PC-9 (cell line): ENCODE data around the gene TMEM63B. TPM values are rescaled to one million over a fixed set of nuclear protein-coding genes. Genes with fewer than 3 reads are reported as not detected.
"Not testable (repeated sequence)": the region's sequence is repeated elsewhere in the genome, so short reads cannot be mapped to it uniquely, and the experiment has no call there.

Experiments
- BruUV-seq: library from RNA; stranded (reverse); fragments of 400-500 nt; replicated peaks from 2 replicates; lab custom pipeline; 2021; lab: Mats Ljungman, UMichigan
- CTCF ChIA-PET: fragments of 300-600 bp; sonication (Branson Sonifier 250); formaldehyde crosslinking; loops from one replicate; lab custom pipeline; 2022; ENCODE audit warnings: antibody characterized with exemption; lab: Charles Lee
- POLR2A ChIA-PET: fragments of 300-600 bp; sonication (Branson Sonifier 250); formaldehyde crosslinking; loops from one replicate; lab custom pipeline; 2022; ENCODE audit warnings: antibody characterized with exemption; ENCODE audit not compliant: unreplicated experiment; lab: Charles Lee
- DNase-seq, 2 experiments: peaks; one replicate each; pipeline versions ENCODE4 v3.0.0 to v3.0.0-alpha.2; 2015 to 2022; ENCODE audit warnings: mixed read lengths in 1 of 2
- H2AFZ ChIP-seq: fragments of 200-600 bp; sonication (generic); 2 replicates; pipeline ENCODE4 v1.8.1; 2017; ENCODE audit warnings: antibody characterized with exemption
- H3F3A ChIP-seq: fragments of 200-600 bp; sonication (generic); 2 replicates; pipeline ENCODE4 v1.8.1; 2017; ENCODE audit warnings: antibody characterized with exemption, mild to moderate bottlenecking, low read depth; ENCODE audit not compliant: insufficient read depth
- H3K27ac ChIP-seq: fragments of 200-600 bp; sonication (generic); 2 replicates; pipeline ENCODE4 v1.6.1; 2016; ENCODE audit warnings: mixed run types
- H3K27me3 ChIP-seq: fragments of 200-600 bp; sonication (generic); 2 replicates; pipeline ENCODE4 v1.6.1; 2016; ENCODE audit warnings: low read depth, mixed run types; ENCODE audit not compliant: insufficient read depth
- H3K36me3 ChIP-seq: fragments of 200-600 bp; sonication (generic); 2 replicates; pipeline ENCODE4 v1.6.1; 2016; ENCODE audit warnings: low read depth, mixed run types
- H3K4me1 ChIP-seq: fragments of 200-600 bp; sonication (generic); replicated peaks from 2 replicates; pipeline ENCODE4 v1.6.1; 2016; ENCODE audit warnings: mixed run types; ENCODE audit not compliant: insufficient read depth
- H3K4me2 ChIP-seq: fragments of 200-600 bp; sonication (generic); 2 replicates; pipeline ENCODE4 v1.6.1; 2017; ENCODE audit warnings: mixed run types
- H3K4me3 ChIP-seq: fragments of 200-600 bp; sonication (generic); 2 replicates; pipeline ENCODE4 v1.6.1; 2016; ENCODE audit warnings: mixed run types
- H3K79me2 ChIP-seq: fragments of 200-600 bp; sonication (generic); 2 replicates; pipeline ENCODE4 v1.6.1; 2017; ENCODE audit warnings: low read depth, mixed run types
- H3K9me2 ChIP-seq: fragments of 200-600 bp; sonication (generic); 2 replicates; pipeline ENCODE4 v1.8.1; 2017; ENCODE audit warnings: mild to moderate bottlenecking; ENCODE audit not compliant: insufficient read depth
- H3K9me3 ChIP-seq: fragments of 200-600 bp; sonication (generic); 2 replicates; pipeline ENCODE4 v1.8.1; 2016; ENCODE audit warnings: low read depth; ENCODE audit not compliant: insufficient read depth
- H4K20me1 ChIP-seq: fragments of 200-600 bp; sonication (generic); 2 replicates; pipeline ENCODE4 v1.8.1; 2017; ENCODE audit not compliant: insufficient read depth
- EZH2 ChIP-seq: fragments of 200-600 bp; sonication (generic); IDR thresholded peaks from 2 replicates; pipeline ENCODE4 v1.8.0; 2017; ENCODE audit warnings: antibody characterized with exemption, low read depth
- intact Hi-C: fragments of 100-400 bp; cut with micrococcal nuclease; formaldehyde crosslinking; loops from one replicate; pipeline ENCODE4 v1.10.0; 2022; ENCODE audit not compliant: unreplicated experiment
- total RNA-seq: library from RNA; stranded (reverse); gene quantifications from 2 replicates; pipeline ENCODE4 v1.2.3, GENCODE V29; 2021
- TF ChIP-seq, protein P1 (sequence below): fragments of 200-600 bp; sonication (generic); conservative IDR thresholded peaks from 2 replicates; pipeline ENCODE4 v1.6.1; 2017; ENCODE audit warnings: mixed run types, antibody characterized with exemption, mild to moderate bottlenecking, moderate library complexity

TMEM63B gene
- total RNA-seq, 1 experiment from 2014 or later: 38.5 TPM

DNA sequence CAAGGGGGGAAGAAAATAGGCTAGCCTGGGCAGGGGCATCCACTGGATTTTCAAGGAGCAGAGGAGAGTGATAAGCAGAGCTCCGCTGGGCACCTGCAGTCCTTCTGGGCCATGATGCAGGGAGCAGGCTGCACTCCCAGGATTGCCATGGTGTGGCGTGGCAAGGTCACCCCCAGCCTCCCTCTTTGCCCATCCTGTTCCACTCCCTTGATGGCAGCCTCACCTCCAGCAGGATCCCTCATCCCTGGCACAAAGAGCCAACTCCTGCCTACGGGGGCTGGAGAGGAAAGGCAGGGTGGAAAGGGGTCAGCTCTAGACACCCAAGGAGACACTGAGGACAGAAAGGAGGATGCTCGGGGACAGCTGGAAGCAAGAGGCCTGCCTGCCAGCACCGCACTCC lies 67.0 kb downstream of the TMEM63B start:
- ChIA-PET POLR2A (no interaction called here), CTCF (no interaction called here)
- H4K20me1 ChIP-seq: no peaks in the 10 kb centered on the region
- no peaks in the 10 kb centered on the region for H3K4me1 ChIP-seq
- DNase-seq: no peak
- no peak for TF ChIP-seq EZH2
- TF ChIP-seq, protein P1, sequence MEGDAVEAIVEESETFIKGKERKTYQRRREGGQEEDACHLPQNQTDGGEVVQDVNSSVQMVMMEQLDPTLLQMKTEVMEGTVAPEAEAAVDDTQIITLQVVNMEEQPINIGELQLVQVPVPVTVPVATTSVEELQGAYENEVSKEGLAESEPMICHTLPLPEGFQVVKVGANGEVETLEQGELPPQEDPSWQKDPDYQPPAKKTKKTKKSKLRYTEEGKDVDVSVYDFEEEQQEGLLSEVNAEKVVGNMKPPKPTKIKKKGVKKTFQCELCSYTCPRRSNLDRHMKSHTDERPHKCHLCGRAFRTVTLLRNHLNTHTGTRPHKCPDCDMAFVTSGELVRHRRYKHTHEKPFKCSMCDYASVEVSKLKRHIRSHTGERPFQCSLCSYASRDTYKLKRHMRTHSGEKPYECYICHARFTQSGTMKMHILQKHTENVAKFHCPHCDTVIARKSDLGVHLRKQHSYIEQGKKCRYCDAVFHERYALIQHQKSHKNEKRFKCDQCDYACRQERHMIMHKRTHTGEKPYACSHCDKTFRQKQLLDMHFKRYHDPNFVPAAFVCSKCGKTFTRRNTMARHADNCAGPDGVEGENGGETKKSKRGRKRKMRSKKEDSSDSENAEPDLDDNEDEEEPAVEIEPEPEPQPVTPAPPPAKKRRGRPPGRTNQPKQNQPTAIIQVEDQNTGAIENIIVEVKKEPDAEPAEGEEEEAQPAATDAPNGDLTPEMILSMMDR: no peak
- no peak overlapping the region for H3K4me3 ChIP-seq
- no peaks in the 10 kb centered on the region for H3K9me3 ChIP-seq
- H3K27me3 ChIP-seq: no peaks in the 10 kb centered on the region
- H3K9me2 ChIP-seq: no peaks in the 10 kb centered on the region
- no peak overlapping the region for H3K4me2 ChIP-seq
- H3K79me2 ChIP-seq: no peaks in the 10 kb centered on the region
- H2AFZ ChIP-seq: no peak overlapping the region
- intact Hi-C loops: no loop called here
- no peaks in the 10 kb centered on the region for H3K36me3 ChIP-seq
- H3K27ac ChIP-seq: no peak overlapping the region
- peaks cover 9% of the 10 kb centered on the region; the same call in 1 of the 2 replicates for H3F3A ChIP-seq
- BruUV-seq: no TSS peak

DNA sequence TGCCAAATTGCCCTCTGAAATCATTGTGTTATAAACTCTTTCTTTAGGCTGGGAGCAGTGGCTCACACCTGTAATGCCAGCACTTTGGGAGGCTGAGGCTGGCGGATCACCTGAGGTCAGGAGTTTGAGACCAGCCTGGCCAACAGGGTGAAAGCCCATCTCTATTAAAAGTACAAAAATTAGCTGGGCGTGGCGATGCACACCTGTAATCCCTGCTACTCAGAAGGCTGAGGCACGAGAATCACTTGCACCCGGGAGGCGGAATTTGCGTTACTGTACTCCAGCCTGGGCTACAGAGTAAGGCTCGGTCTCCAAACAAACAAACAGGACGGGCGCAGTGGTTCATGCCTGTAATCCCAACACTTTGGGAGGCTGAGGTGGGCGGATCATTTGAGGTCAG lies 69.0 kb downstream of the TMEM63B start:
- H4K20me1 ChIP-seq, BruUV-seq, DNase-seq, intact Hi-C loops, H2AFZ ChIP-seq, CTCF ChIA-PET, POLR2A ChIA-PET, H3K79me2 ChIP-seq, H3K4me3 ChIP-seq, H3K4me2 ChIP-seq, H3K27ac ChIP-seq, H3K27me3 ChIP-seq, H3K36me3 ChIP-seq, H3K9me2 ChIP-seq, H3K4me1 ChIP-seq, H3K9me3 ChIP-seq, H3F3A ChIP-seq: not testable (repeated sequence)

DNA sequence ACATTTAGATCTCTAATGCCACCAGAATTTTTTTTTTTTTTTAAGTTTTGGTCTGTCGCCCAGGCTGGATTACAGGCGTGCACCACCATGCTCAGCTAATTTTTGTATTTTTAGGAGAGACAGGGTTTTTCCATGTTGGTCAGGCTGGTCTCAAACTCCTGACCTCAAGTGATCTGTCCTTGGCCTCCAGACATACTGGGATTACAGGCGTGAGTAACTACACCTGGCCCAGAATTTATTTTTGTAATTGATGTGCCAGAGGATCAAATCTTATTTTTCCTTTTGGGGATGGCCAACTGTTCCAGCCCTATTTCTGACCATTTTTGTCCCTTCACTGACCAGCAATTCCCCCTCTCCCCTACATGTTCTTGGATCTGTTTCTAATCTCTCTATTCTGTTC lies 71.3 kb downstream of the TMEM63B start:
- DNase-seq: no peak
- Histone ChIP-seq H3K27me3 (no peaks in the 10 kb centered on the region), H4K20me1 (no peaks in the 10 kb centered on the region), H3K4me1 (peaks cover 19% of the 10 kb centered on the region), H3K4me2 (no peak overlapping the region), H3K27ac (no peak overlapping the region), H2AFZ (no peak overlapping the region), H3K36me3 (no peaks in the 10 kb centered on the region), H3K79me2 (no peaks in the 10 kb centered on the region), H3K4me3 (no peak overlapping the region), H3K9me3 (no peaks in the 10 kb centered on the region), H3F3A (peaks cover 7% of the 10 kb centered on the region), H3K9me2 (no peaks in the 10 kb centered on the region)
- intact Hi-C loops: no loop called here
- ChIA-PET CTCF (no interaction called here), POLR2A (interaction anchor here (0.6 kb wide), 1 partner anchor 13 kb away, joined by 7 read pairs; no protein-coding TSS in a partner anchor)
- TF ChIP-seq EZH2: no peak
- TF ChIP-seq, protein P1: no peak
- BruUV-seq: no TSS peak

DNA sequence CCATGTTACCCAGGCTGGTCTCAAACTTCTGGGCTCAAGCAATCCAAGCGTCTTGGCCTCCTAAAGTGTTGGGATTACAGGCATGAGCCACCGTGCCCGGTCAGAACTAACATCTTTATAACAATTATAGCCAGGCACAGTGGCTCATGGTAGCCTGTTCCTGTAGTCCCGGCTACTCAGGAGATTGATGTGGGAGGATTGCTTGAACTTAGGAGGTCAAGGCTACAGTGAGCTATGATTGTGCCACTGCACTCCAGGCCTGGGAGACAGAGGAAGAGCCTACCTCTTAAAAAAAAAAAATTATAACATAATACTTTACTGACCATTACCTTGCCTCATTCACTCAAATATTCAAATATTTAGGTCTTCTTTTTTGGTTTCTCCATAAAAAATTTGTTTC lies 72.5 kb downstream of the TMEM63B start:
- H3K27me3 ChIP-seq: no peaks in the 10 kb centered on the region
- BruUV-seq: no TSS peak
- H3K9me3 ChIP-seq: no peaks in the 10 kb centered on the region
- intact Hi-C loops: no loop called here
- no peak for DNase-seq
- H3K4me3 ChIP-seq: no peak overlapping the region
- no peak overlapping the region for H3K27ac ChIP-seq
- H3K36me3 ChIP-seq: no peaks in the 10 kb centered on the region
- ChIA-PET POLR2A (interaction anchor here (0.9 kb wide), 1 partner anchor 22 kb away, joined by 4 read pairs; no protein-coding TSS in a partner anchor), CTCF (interaction anchor here (0.6 kb wide), 1 partner anchor 35 kb away, joined by 3 read pairs; no protein-coding TSS in a partner anchor)
- TF ChIP-seq, protein P1: no peak
- no peak for TF ChIP-seq EZH2
- H2AFZ ChIP-seq: no peak overlapping the region
- peaks cover 19% of the 10 kb centered on the region for H3F3A ChIP-seq
- no peaks in the 10 kb centered on the region for H4K20me1 ChIP-seq
- H3K79me2 ChIP-seq: no peaks in the 10 kb centered on the region
- no peak overlapping the region for H3K4me2 ChIP-seq
- H3K9me2 ChIP-seq: no peaks in the 10 kb centered on the region
- peaks cover 31% of the 10 kb centered on the region for H3K4me1 ChIP-seq
